COLO829 (cell line): ENCODE measurements around the gene GNAT1.
"Not testable (repeated sequence)": the region's sequence is repeated elsewhere in the genome, so short reads cannot be mapped to it uniquely, and the experiment has no call there.

Experiments
- DNase-seq: peaks from one replicate; pipeline ENCODE4 v3.0.0; 2012; ENCODE audit warnings: low spot score

Gene GNAT1

GRCh38 chr3:50222169-50222528, 30.7 kb downstream of the GNAT1 start:
- DNase-seq, result no peak

- no peak for DNase-seq
Measured at GRCh38 chr3:50224639-50225038, 33.2 kb downstream of the GNAT1 start.

- DNase-seq, result no peak
Measured at GRCh38 chr3:50226888-50227389, 35.5 kb downstream of the GNAT1 start.

GRCh38 chr3:50227390-50228183, 36.2 kb downstream of the GNAT1 start:
- DNase-seq, result peak; percentile 92

- not testable (repeated sequence) for DNase-seq
Measured at GRCh38 chr3:50228184-50228763, 36.9 kb downstream of the GNAT1 start.

- DNase-seq, result no peak
Measured at GRCh38 chr3:50229490-50229889, 38.1 kb downstream of the GNAT1 start.

GRCh38 chr3:50230104-50230793, 38.8 kb downstream of the GNAT1 start:
- no peak for DNase-seq

GRCh38 chr3:50230794-50231125, 39.4 kb downstream of the GNAT1 start:
- no peak for DNase-seq

- no peak for DNase-seq
Measured at GRCh38 chr3:50231581-50231980, 40.2 kb downstream of the GNAT1 start.

- no peak for DNase-seq
Measured at GRCh38 chr3:50232303-50232702, 40.9 kb downstream of the GNAT1 start.

- no peak for DNase-seq
Measured at GRCh38 chr3:50233176-50233575, 41.8 kb downstream of the GNAT1 start.

- DNase-seq, result peak; percentile 99
Measured at GRCh38 chr3:50235716-50236483, 44.5 kb downstream of the GNAT1 start, which contains the start of gene GNAI2. GNAI2 (plus strand) TSS chr3:50236204; CDS start chr3:50236336, 132 bp downstream.

- no peak for DNase-seq
Measured at GRCh38 chr3:50236484-50237132, 45.2 kb downstream of the GNAT1 start.

GRCh38 chr3:50237133-50237651, 45.8 kb downstream of the GNAT1 start:
- DNase-seq, result no peak

GRCh38 chr3:50237754-50238548, 46.5 kb downstream of the GNAT1 start:
- DNase-seq, result peak; percentile 94

GRCh38 chr3:50238549-50239026, 47.2 kb downstream of the GNAT1 start:
- no peak for DNase-seq

GRCh38 chr3:50239649-50240048, 48.2 kb downstream of the GNAT1 start:
- DNase-seq, result no peak

GRCh38 chr3:50241163-50241562, 49.8 kb downstream of the GNAT1 start:
- DNase-seq, result no peak

- no peak for DNase-seq
Measured at GRCh38 chr3:50241713-50242380, 50.4 kb downstream of the GNAT1 start.

GRCh38 chr3:50242381-50242770, 51.0 kb downstream of the GNAT1 start:
- no peak for DNase-seq
